ENCODE data around the gene KRT84.

Gene KRT84

DNA sequence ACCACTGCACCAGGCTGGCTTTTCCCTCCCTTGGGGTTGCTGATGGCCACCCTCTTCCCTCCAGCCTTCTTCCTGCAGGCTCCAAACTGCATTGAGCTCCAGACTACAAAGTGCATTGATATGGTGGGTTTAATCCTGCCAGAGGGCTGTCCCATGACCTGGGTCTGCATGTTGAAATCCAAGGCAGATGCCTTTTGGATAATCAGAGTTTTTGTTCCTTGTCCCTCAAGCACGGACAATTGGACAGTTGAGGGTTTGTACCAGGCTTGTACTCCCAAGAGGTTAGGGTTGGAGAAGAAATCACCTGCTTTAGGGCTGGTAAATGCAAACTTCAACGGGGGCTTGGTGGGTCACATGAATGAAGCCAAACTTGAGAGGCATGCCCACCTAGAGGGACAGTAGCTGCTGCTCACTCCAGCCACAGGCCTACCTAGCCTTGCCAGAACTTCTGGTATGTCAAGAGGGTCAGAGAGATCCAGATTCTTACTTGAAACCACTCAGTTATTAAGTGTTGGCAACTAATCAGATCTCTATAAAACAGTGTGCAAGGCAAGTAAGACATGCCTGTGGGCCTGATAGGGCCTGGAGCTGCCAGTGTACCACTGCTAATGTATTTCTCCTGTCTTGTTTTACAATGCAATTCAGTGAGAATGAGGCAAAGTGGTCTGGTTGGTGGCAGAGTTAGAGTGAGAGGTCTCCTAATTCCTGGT, 42.5 kb downstream of the KRT84 start:
- no peak for DNase-seq (ENCODE audit: low read depth)

- no peak for DNase-seq (ENCODE audit: low read depth)
Measured at GRCh38 chr12:52341066-52341580, 44.3 kb downstream of the KRT84 start.

DNA sequence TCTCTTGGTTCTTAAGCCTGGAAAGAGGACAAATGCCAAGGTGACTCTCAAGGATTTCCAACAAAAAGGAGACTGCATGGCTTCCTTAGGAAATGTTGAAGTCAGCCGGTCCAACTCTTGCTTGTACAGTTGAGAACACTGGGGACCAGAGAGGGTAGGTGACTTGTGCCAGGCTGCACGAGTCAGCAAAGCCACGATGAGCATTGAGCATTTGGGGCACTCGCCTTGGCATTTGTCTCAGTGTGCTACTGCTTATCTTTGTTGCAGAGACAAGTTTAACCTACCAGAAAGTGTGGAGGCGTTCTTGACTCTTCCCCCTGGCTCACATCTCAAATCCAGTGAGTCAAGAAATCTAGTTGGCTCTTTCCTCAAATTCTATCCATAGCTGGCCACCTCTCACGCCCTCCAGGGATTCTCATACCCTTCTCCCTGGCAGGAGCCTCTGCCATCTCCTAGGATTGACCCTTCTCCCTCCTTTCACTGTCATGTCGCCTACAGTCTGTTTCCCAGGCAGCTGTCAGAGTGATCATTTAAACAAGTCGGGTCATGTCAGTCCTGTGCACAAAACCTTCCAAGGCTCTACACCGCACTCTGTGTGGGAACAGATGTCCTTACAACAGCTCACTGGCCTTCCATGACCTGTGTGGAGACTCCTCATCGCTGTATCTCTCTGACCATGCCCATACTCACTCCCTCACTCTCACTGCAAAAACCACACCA, 47.1 kb downstream of the KRT84 start:
- no peak for DNase-seq (ENCODE audit: low read depth)

- no peak for DNase-seq (ENCODE audit: low read depth)
Measured at GRCh38 chr12:52337054-52337453, 48.4 kb downstream of the KRT84 start.

DNA sequence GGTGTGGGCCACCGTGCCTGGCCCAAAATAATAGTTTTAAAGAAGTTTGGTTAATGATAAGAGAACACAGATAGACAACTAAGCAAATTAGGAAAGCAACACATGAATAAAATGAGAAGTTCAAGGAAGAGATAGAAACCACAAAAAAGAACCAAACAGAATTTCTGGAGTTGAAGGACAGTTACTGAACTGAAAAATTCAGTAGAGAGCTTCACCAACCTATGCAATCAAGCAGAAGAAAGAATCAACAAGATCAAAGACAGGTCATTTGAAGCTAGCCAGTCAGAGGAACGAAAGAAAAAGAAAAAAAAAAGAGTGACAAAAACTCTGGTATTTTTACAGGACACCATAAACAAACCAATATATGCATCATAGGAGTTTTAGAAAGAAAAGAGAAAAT, 48.8 kb downstream of the KRT84 start:
- DNase-seq (ENCODE audit: low read depth): no peak

DNA sequence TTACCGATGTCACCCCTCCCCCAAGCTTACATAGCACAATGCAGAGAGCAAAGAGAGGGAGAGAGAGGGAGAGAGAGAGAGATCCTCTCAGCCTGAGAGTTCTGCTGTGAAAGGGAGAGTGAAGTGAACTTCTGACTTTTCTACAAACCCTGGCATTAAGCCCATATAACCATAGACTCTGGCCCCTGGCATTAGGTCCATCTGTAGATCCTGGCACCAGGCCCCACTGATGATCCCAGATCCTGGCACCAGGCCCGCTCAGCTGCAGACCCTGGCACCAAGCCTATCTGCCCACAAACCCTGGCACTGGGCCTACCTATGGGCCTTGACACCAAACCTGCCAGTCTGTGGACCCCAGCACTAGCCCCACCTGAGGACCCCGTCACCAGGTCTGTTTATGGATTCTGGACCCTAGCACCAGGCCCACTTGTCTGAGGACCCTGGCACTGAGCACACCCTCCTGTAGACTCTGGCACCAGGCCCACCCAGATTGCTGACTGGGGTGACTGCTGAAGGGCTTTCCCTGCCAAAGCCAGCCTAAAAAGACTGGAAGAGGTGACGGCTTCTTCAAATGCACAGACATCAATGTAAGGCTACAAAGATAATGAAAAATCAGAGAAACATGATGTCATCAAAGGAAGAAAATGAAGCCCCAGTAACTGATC, 49.7 kb downstream of the KRT84 start:
- no peak for DNase-seq (ENCODE audit: low read depth)

DNA sequence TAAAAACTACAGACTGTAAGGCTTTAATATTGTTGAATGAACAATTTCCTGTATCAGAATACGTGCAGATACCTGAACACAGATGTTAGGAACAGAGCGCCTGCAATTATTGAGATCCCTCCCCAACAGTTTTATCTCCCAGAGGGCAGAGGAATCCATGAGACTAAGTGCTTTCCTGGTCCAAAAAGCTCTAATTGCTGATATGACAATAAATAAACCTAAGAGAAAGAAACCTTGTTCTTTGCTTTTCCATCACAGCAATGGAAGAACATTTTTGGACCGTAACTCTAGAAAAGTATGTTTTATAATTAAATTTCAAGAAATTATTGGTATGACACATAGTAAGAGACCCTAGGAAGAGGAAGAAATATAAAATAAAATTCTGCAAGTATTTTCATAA, 51.3 kb downstream of the KRT84 start:
- DNase-seq (ENCODE audit: low read depth): no peak

DNA sequence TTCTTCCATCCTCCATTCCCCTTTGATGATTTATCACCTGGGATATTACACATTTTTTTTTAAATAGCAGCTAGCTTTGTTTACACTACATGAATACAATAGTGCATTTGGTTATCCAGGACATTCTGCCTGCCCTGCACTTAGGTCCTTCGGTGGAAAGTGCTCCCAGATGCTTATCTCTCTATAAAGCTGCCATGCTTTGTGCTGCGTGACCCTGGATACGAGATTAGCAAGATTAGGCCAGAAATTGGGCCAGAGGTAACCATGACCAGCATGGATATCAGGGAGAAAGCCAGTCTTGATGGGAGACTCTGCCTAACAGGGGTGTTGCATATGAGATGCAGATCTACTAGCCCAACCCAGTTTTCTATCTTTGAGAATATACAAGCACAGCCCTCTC, 52.1 kb downstream of the KRT84 start:
- no peak for DNase-seq (ENCODE audit: low read depth)

- DNase-seq (ENCODE audit: low read depth): no peak
Measured at GRCh38 chr12:52332381-52332780, 53.1 kb downstream of the KRT84 start.

DNA sequence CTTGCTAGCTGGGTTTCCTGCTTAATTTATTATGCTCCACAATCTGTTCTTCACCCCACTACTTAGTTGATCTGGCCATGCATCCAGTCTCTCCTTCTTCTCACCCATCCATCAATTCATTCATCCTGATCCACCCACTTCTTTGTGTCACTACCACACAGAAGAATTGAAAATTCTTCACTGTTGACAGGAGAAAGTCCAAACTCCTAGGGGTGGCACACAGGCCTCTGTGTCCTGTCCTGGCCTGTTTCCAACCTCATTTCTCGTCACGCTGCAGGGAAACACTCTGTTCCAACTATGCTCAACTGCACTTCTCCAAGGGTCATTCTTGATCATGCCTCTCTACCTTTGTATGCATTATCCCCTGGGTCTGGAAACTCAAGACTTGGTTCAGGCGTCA, 53.6 kb downstream of the KRT84 start:
- no peak for DNase-seq (ENCODE audit: low read depth)

DNA sequence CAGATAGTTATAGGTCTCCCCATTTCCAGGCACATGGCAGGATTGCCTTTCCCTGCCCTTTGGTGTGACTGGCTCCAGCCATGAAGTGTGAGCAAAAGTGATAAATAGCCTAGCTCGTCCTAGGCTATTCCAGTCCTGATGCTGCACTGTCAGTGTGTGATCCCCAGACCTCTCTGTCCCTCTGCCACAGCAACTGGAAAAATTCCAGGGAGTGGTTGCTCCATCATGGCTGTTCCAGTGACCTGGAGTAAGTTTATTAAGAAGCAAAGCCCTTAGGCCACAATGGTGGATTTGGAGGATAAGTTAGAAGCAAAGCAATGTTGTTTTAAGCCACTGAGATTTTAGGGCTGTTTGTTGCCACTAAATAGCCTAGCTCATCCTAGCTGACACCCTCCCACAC, 54.4 kb downstream of the KRT84 start:
- no peak for DNase-seq (ENCODE audit: low read depth)

DNA sequence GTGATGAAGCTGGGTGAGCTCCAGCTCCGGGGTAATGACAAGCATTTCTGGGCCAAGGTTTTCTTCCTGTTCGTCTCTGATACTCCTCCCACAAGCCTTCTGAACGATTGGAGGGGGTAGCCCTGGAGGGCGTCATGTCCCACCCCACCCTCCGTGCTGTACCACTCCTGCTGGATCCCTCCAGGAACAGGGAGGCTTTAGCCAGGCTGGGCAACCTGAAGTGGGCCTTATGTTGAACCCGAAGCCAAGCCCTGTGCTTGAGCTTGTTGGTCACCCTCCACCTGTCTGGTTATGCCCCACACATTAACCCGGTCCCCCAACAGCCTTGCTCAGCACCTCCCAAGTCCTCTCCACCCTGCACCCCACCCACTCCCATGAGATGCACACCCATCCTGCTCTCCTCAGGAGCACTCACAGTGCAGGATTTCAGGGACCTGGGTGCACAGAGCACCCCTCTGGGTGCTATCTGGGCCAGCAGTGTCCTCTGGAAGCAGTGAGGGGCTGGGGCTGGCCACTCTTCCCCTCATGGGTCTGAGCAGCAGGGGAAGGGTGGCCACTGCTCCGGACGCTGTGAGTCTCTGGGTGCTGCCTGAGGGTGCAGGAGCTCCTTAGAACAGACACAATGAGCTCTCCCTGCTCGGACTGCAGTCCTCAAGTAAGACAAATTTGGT, 57.5 kb downstream of the KRT84 start:
- no peak for DNase-seq (ENCODE audit: low read depth)
